A673 (cell line): Measurements from ENCODE around the gene CDH24.

ENCODE experiments used
- EZH2 ChIP-seq: fragments of 200-600 bp; sonication (generic); IDR thresholded peaks from 2 replicates; pipeline ENCODE4 v1.6.1; 2017; ENCODE audit warnings: borderline replicate concordance, low read depth, mild to moderate bottlenecking, mixed read lengths, antibody characterized with exemption, low read length; ENCODE audit not compliant: poor library complexity, severe bottlenecking
- TF ChIP-seq, protein P1 (sequence below): fragments of 300-800, 200-600 bp; sonication (generic); conservative IDR thresholded peaks from 2 replicates; pipeline ENCODE4 v1.5.1; 2017; ENCODE audit warnings: low read depth, mild to moderate bottlenecking, antibody characterized with exemption, low read length, moderate library complexity, mixed read lengths

DNA sequence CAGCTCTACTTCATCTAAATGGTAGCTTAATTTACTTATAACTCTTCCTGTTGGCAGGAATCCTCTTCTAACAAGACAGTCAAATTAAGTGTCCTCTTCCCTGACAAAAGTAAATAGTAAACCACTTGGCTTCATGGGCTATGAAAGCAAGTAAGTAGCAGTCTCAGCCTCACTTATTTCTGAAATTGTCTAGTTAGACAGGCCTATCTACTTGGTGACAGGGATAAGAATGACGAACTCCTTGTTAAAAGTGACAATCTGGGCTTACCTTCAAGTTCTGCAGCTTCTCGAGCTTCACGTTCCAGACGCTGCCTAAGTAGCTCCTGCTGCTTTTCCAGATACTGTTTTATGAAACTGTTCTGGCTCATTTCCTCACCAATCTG, 32.9 kb upstream of the CDH24 start:
- TF ChIP-seq, protein P1, sequence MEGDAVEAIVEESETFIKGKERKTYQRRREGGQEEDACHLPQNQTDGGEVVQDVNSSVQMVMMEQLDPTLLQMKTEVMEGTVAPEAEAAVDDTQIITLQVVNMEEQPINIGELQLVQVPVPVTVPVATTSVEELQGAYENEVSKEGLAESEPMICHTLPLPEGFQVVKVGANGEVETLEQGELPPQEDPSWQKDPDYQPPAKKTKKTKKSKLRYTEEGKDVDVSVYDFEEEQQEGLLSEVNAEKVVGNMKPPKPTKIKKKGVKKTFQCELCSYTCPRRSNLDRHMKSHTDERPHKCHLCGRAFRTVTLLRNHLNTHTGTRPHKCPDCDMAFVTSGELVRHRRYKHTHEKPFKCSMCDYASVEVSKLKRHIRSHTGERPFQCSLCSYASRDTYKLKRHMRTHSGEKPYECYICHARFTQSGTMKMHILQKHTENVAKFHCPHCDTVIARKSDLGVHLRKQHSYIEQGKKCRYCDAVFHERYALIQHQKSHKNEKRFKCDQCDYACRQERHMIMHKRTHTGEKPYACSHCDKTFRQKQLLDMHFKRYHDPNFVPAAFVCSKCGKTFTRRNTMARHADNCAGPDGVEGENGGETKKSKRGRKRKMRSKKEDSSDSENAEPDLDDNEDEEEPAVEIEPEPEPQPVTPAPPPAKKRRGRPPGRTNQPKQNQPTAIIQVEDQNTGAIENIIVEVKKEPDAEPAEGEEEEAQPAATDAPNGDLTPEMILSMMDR, result no peak
- no peak for TF ChIP-seq EZH2
